Measurements from ENCODE around the gene ERBB4.

The ERBB4 gene

GRCh38 chr2:211367711-211368110 is 1170.9 kb downstream of the ERBB4 start:
- no peak for DNase-seq

GRCh38 chr2:211367293-211367692 is 1171.3 kb downstream of the ERBB4 start:
- no peak for DNase-seq

GRCh38 chr2:211364911-211365310 is 1173.7 kb downstream of the ERBB4 start:
- DNase-seq: no peak

- no peak for DNase-seq
Observed at GRCh38 chr2:211361383-211361782, 1177.2 kb downstream of the ERBB4 start.

GRCh38 chr2:211359347-211359746 is 1179.3 kb downstream of the ERBB4 start:
- DNase-seq: no peak

- DNase-seq: no peak
Observed at GRCh38 chr2:211358504-211358903, 1180.1 kb downstream of the ERBB4 start.

GRCh38 chr2:211354481-211354880 is 1184.1 kb downstream of the ERBB4 start:
- DNase-seq: no peak

GRCh38 chr2:211351987-211352386 is 1186.6 kb downstream of the ERBB4 start:
- no peak for DNase-seq

- DNase-seq: no peak
Observed at GRCh38 chr2:211349031-211349430, 1189.6 kb downstream of the ERBB4 start.

GRCh38 chr2:211347328-211347727 is 1191.3 kb downstream of the ERBB4 start:
- no peak for DNase-seq

- DNase-seq: no peak
Observed at GRCh38 chr2:211344289-211344688, 1194.3 kb downstream of the ERBB4 start.

GRCh38 chr2:211333377-211333776 is 1205.2 kb downstream of the ERBB4 start:
- no peak for DNase-seq

GRCh38 chr2:211331736-211332135 is 1206.9 kb downstream of the ERBB4 start:
- no peak for DNase-seq

- DNase-seq: no peak
Observed at GRCh38 chr2:211329882-211330281, 1208.7 kb downstream of the ERBB4 start.

- no peak for DNase-seq
Observed at GRCh38 chr2:211329421-211329820, 1209.2 kb downstream of the ERBB4 start.

GRCh38 chr2:211328126-211328525 is 1210.5 kb downstream of the ERBB4 start:
- DNase-seq: no peak

Data from NCI-H1417 treated with DMSO at 0.1 percent for 48 hours (cell line).